Endothelial cell of umbilical vein (primary cell): Measurements from ENCODE around the gene MED27. TPM values are rescaled to one million over a fixed set of nuclear protein-coding genes. Genes with fewer than 3 reads are reported as not detected.

Experiments
- BruUV-seq: library from RNA; stranded (reverse); fragments of 400-500 nt; replicated peaks from 2 replicates; lab custom pipeline; 2021; lab: Mats Ljungman, UMichigan
- CTCF ChIA-PET: fragments of 300-600, 350-600 bp; sonication (Branson Sonifier 250); formaldehyde crosslinking; loops from one replicate; lab custom pipeline; 2021; ENCODE audit warnings: antibody characterized with exemption, inconsistent platforms; lab: Charles Lee
- POLR2A ChIA-PET: fragments of 300-600, 350-600 bp; sonication (Branson Sonifier 250); formaldehyde crosslinking; loops from one replicate; lab custom pipeline; 2021; ENCODE audit warnings: antibody characterized with exemption, inconsistent platforms; lab: Charles Lee
- DNase-seq: peaks from one replicate; pipeline ENCODE4 v3.0.0-alpha.2; 2011; ENCODE audit warnings: low read depth, low spot score
- FAIRE-seq: peaks from 2 replicates; lab custom pipeline; 2011; peaks lifted over from hg19 to GRCh38; lab: Jason Lieb, UNC
- H2AFZ ChIP-seq: 2 replicates; pipeline ENCODE4 v1.6.0; 2012; ENCODE audit warnings: low read depth, low read length, control low read depth, inconsistent platforms
- H3K27ac ChIP-seq: 2 replicates; pipeline ENCODE4 v1.5.1; 2011; ENCODE audit warnings: low read depth, mild to moderate bottlenecking, control low read depth, low read length, moderate library complexity; ENCODE audit not compliant: insufficient read depth
- H3K27me3 ChIP-seq, 2 experiments: 2 replicates each; pipeline versions ENCODE4 v1.6.0 to v1.6.1; 2011; ENCODE audit warnings: low read length in 2 of 2, mixed read lengths in 1 of 2; ENCODE audit not compliant: control insufficient read depth in 2 of 2, insufficient read depth in 2 of 2
- H3K36me3 ChIP-seq, 2 experiments: 2 replicates in 1 of 2; 3 replicates in 1 of 2; pipeline ENCODE4 v1.5.1; 2011; ENCODE audit warnings: low read length in 2 of 2, mild to moderate bottlenecking in 1 of 2, moderate library complexity in 1 of 2; ENCODE audit not compliant: control insufficient read depth in 2 of 2, insufficient read depth in 2 of 2; ENCODE audit errors: extremely low read depth in 1 of 2
- H3K4me1 ChIP-seq: 3 replicates; pipeline ENCODE4 v1.5.1; 2011; ENCODE audit warnings: mild to moderate bottlenecking, low read length; ENCODE audit not compliant: control insufficient read depth, insufficient read depth; ENCODE audit errors: extremely low read depth
- H3K4me2 ChIP-seq: 2 replicates; pipeline ENCODE4 v1.6.1; 2011; ENCODE audit warnings: low read length, control low read depth, mixed read lengths; ENCODE audit not compliant: insufficient read depth
- H3K4me3 ChIP-seq, 3 experiments: fragments of 200-600 bp in 1 of 3; sonication (generic), shearing (Covaris generic) in 1 of 3; replicated peaks in 1 of 3; 2 replicates each; pipeline ENCODE4 v1.5.1; 2011 to 2016; ENCODE audit warnings: control low read depth in 3 of 3, low read length in 3 of 3, mild to moderate bottlenecking in 2 of 3, inconsistent platforms in 1 of 3, low read depth in 1 of 3, moderate library complexity in 1 of 3; ENCODE audit not compliant: insufficient read depth in 1 of 3
- H3K79me2 ChIP-seq: 2 replicates; pipeline ENCODE4 v1.6.0; 2012; ENCODE audit warnings: low read length, inconsistent platforms; ENCODE audit not compliant: control insufficient read depth, insufficient read depth
- H3K9ac ChIP-seq: replicated peaks from 2 replicates; pipeline ENCODE3; 2011; ENCODE audit warnings: low read length, control low read depth; ENCODE audit not compliant: insufficient read depth; ENCODE audit errors: extremely low read depth
- H3K9me1 ChIP-seq: replicated peaks from 3 replicates; pipeline ENCODE4 v1.6.0; 2011; ENCODE audit warnings: mild to moderate bottlenecking, low read length; ENCODE audit not compliant: control insufficient read depth, insufficient read depth; ENCODE audit errors: extremely low read depth
- H3K9me3 ChIP-seq: replicated peaks from 2 replicates; pipeline ENCODE4 v1.5.1; 2012; ENCODE audit warnings: low read length, inconsistent platforms; ENCODE audit not compliant: control insufficient read depth, insufficient read depth
- H4K20me1 ChIP-seq: replicated peaks from 2 replicates; pipeline ENCODE3; 2011; ENCODE audit warnings: mild to moderate bottlenecking, low read length; ENCODE audit not compliant: control insufficient read depth, insufficient read depth; ENCODE audit errors: extremely low read depth
- EZH2 ChIP-seq: IDR thresholded peaks from 2 replicates; pipeline ENCODE4 v1.6.1; 2012; ENCODE audit warnings: borderline replicate concordance, low read depth, mild to moderate bottlenecking, moderate library complexity, low read length, inconsistent platforms; ENCODE audit not compliant: severe bottlenecking
- FOS ChIP-seq: IDR thresholded peaks from 2 replicates; pipeline ENCODE4 v1.6.1; 2011; ENCODE audit warnings: mild to moderate bottlenecking, low read length, moderate library complexity, borderline replicate concordance; ENCODE audit not compliant: insufficient read depth
- GATA2 ChIP-seq: IDR thresholded peaks from 2 replicates; pipeline ENCODE4 v1.7.0; 2011; ENCODE audit warnings: low read depth, mild to moderate bottlenecking, moderate library complexity, mixed read lengths, low read length; ENCODE audit not compliant: insufficient read length, insufficient read depth
- JUN ChIP-seq: IDR thresholded peaks from 2 replicates; pipeline ENCODE4 v1.6.1; 2011; ENCODE audit warnings: borderline replicate concordance, low read depth; ENCODE audit not compliant: insufficient read length, insufficient read depth
- MYC ChIP-seq: IDR thresholded peaks from one replicate; pipeline ENCODE4 v1.6.1; 2011; ENCODE audit warnings: mild to moderate bottlenecking, low read depth, low read length
- POLR2A ChIP-seq: IDR thresholded peaks from 2 replicates; pipeline ENCODE4 v1.6.1; 2012; ENCODE audit warnings: low read depth, mild to moderate bottlenecking, control low read depth, low read length
- POLR2AphosphoS5 ChIP-seq: IDR thresholded peaks from 2 replicates; pipeline ENCODE4 v1.6.1; 2012; ENCODE audit warnings: low read depth, mild to moderate bottlenecking, control low read depth, low read length, moderate library complexity; ENCODE audit not compliant: insufficient read depth
- dilution Hi-C: fragments of 300-500 bp; cut with MboI; formaldehyde crosslinking; loops from one replicate; pipeline ENCODE4 v1.15.0; 2019; ENCODE audit warnings: low sequenced_read_pairs; ENCODE audit not compliant: extremely low pct_ligation_motif_present
- intact Hi-C: fragments of 100-400 bp; cut with micrococcal nuclease; formaldehyde crosslinking; loops from one replicate; pipeline ENCODE4 v1.10.0; 2022
- polyA plus RNA-seq, 4 experiments: library from polyadenylated mRNA; depleted of rRNA in 3 of 4; stranded (reverse) in 3 of 4; unstranded in 1 of 4; fragments of >200 nt; gene quantifications; 2 replicates each; pipeline versions ENCODE4 v1.2.1 to v1.2.3, GENCODE V29; 2011 to 2012; ENCODE audit warnings: missing spikeins in 1 of 4
- total RNA-seq: library from RNA; stranded (reverse); gene quantifications from 2 replicates; pipeline ENCODE4 v1.2.3, GENCODE V29; 2021
- TF ChIP-seq, protein P1 (sequence below): IDR thresholded peaks from 2 replicates; pipeline ENCODE4 v1.6.1; 2011; ENCODE audit not compliant: insufficient read depth, insufficient read length
- TF ChIP-seq, protein P2 (sequence below), 2 donors: IDR thresholded peaks; 1 replicate in 1 of 2; 2 replicates in 1 of 2; pipeline ENCODE4 v1.5.1; 2011; ENCODE audit warnings: low read length in 2 of 2, mild to moderate bottlenecking in 2 of 2, moderate library complexity in 2 of 2, control low read depth in 1 of 2, inconsistent platforms in 1 of 2, low read depth in 1 of 2; ENCODE audit not compliant: insufficient read depth in 1 of 2; ENCODE audit errors: extremely low read depth in 1 of 2

MED27 gene
- total and polyA plus RNA-seq, 2 donors (not counting 3 experiments of a cell fraction or from before 2014, with no cell fraction given) = 27.9 to 47.8 TPM

DNA sequence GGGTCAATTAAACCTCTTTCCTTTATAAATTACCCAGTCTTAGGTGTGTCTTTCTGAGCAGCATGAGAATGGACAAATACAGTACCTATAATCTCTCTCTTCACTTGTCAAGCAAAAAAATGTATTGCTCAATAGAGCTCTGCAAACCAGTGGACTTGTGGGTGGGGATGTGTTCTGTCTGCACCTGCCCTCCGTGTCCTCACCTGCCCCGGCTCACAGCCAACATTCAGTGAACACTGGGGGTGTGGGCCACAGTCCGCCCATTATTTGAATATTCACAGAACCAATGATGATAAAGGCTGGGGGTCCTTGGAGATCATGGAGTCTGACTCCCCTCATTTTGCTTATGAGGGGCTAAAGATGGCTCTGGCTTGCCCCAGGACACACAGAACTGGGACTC lies 36.9 kb upstream of the MED27 start:
- Histone ChIP-seq H3K9me3 (no peaks in the 10 kb centered on the region), H3K9ac (no peak overlapping the region), H2AFZ (no peak overlapping the region), H3K36me3 (no peaks in the 10 kb centered on the region), H4K20me1 (no peaks in the 10 kb centered on the region), H3K4me2 (no peak overlapping the region), H3K79me2 (no peaks in the 10 kb centered on the region), H3K27me3 (peaks cover 3 to 4% of the 10 kb centered on the region in 2 experiments), H3K27ac (no peak overlapping the region), H3K4me1 (no peaks in the 10 kb centered on the region), H3K4me3 (no peak overlapping the region), H3K9me1 (no peaks in the 10 kb centered on the region)
- CTCF ChIA-PET = no interaction called here
- intact Hi-C loops (loop anchor here (10.0 kb wide), 1 partner anchor 342 kb away; no protein-coding TSS in a partner anchor), dilution Hi-C loops (loop anchor here (25.0 kb wide), 1 partner anchor 304 kb away; no protein-coding TSS in a partner anchor)
- DNase-seq = no peak
- POLR2A ChIA-PET = no interaction called here
- TF ChIP-seq JUN (no peak), EZH2 (no peak), GATA2 (no peak), FOS (no peak), MYC (no peak), POLR2A (no peak), POLR2AphosphoS5 (no peak)
- TF ChIP-seq, protein P1, sequence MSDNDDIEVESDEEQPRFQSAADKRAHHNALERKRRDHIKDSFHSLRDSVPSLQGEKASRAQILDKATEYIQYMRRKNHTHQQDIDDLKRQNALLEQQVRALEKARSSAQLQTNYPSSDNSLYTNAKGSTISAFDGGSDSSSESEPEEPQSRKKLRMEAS = no peak
- TF ChIP-seq, protein P2, sequence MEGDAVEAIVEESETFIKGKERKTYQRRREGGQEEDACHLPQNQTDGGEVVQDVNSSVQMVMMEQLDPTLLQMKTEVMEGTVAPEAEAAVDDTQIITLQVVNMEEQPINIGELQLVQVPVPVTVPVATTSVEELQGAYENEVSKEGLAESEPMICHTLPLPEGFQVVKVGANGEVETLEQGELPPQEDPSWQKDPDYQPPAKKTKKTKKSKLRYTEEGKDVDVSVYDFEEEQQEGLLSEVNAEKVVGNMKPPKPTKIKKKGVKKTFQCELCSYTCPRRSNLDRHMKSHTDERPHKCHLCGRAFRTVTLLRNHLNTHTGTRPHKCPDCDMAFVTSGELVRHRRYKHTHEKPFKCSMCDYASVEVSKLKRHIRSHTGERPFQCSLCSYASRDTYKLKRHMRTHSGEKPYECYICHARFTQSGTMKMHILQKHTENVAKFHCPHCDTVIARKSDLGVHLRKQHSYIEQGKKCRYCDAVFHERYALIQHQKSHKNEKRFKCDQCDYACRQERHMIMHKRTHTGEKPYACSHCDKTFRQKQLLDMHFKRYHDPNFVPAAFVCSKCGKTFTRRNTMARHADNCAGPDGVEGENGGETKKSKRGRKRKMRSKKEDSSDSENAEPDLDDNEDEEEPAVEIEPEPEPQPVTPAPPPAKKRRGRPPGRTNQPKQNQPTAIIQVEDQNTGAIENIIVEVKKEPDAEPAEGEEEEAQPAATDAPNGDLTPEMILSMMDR (IDR thresholded peaks at IDR 0.05; ENCODE audit: extremely low read depth in 1 of 2, insufficient read depth in 1 of 2, low read depth in 1 of 2, low read length in 2 of 2) = no peak
- FAIRE-seq = no peak
- BruUV-seq = no TSS peak
